ENCODE measurements around the gene C17orf107. TPM values are rescaled to one million over a fixed set of nuclear protein-coding genes. Genes with fewer than 3 reads are reported as not detected.

C17orf107 gene
- total RNA-seq, 1 experiment from 2014 or later = 0.36 TPM

GRCh38 chr17:4858068-4858881 lies 41.1 kb upstream of the C17orf107 start:
- Histone ChIP-seq H3K4me1 (ENCODE audit: insufficient read depth, low read length) (peaks cover 16% of the 10 kb centered on the region), H3K9me3 (ENCODE audit: low read length) (no peaks in the 10 kb centered on the region), H3K9ac (ENCODE audit: low read length) (no peak overlapping the region), H3K4me2 (ENCODE audit: low read length) (peak overlapping the region; percentile 55), H3K27ac (ENCODE audit: low read length) (peak overlapping the region; percentile 48), H3K4me3 (ENCODE audit: low read length) (no peak overlapping the region), H3F3A (ENCODE audit: low read length, unreplicated experiment) (no peaks in the 10 kb centered on the region), H3K9me2 (replicated peaks; ENCODE audit: low read length) (no peaks in the 10 kb centered on the region), H4K20me1 (ENCODE audit: low read length) (no peaks in the 10 kb centered on the region), H3K27me3 (ENCODE audit: low read length) (no peaks in the 10 kb centered on the region), H2AFZ (ENCODE audit: low read length) (no peak overlapping the region), H3K36me3 (ENCODE audit: low read depth, low read length) (peaks cover 6% of the 10 kb centered on the region; the same call in 1 of the 2 replicates), H3K79me2 (ENCODE audit: low read length) (peaks cover 57% of the 10 kb centered on the region)
- intact Hi-C loops (cut with micrococcal nuclease) = no loop called here
- CTCF ChIA-PET = no interaction called here
- TF ChIP-seq EZH2 (IDR thresholded peaks at IDR 0.05; ENCODE audit: low read length, unreplicated experiment) (no peak), EZH2phosphoT487 (IDR thresholded peaks at IDR 0.05; ENCODE audit: borderline replicate concordance, low read length) (no peak)
- TF ChIP-seq, protein P1, sequence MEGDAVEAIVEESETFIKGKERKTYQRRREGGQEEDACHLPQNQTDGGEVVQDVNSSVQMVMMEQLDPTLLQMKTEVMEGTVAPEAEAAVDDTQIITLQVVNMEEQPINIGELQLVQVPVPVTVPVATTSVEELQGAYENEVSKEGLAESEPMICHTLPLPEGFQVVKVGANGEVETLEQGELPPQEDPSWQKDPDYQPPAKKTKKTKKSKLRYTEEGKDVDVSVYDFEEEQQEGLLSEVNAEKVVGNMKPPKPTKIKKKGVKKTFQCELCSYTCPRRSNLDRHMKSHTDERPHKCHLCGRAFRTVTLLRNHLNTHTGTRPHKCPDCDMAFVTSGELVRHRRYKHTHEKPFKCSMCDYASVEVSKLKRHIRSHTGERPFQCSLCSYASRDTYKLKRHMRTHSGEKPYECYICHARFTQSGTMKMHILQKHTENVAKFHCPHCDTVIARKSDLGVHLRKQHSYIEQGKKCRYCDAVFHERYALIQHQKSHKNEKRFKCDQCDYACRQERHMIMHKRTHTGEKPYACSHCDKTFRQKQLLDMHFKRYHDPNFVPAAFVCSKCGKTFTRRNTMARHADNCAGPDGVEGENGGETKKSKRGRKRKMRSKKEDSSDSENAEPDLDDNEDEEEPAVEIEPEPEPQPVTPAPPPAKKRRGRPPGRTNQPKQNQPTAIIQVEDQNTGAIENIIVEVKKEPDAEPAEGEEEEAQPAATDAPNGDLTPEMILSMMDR (conservative IDR thresholded peaks at IDR 0.05; ENCODE audit: low read depth, low read length) = no peak
- no TSS peak for BruUV-seq (replicated peaks)
- DNase-seq (peak; percentile 21), ATAC-seq (peak; percentile 52; the same call in 1 of the 2 replicates)
- POLR2A ChIA-PET (ENCODE audit: unreplicated experiment) = interaction anchor here (0.5 kb wide), 1 partner anchor 10 kb away, joined by 4 read pairs; no protein-coding TSS in a partner anchor

- H3K27me3 ChIP-seq (ENCODE audit: low read length) = no peaks in the 10 kb centered on the region
- peak; percentile 83 for ATAC-seq
- TF ChIP-seq EZH2 (IDR thresholded peaks at IDR 0.05; ENCODE audit: low read length, unreplicated experiment) (no peak), EZH2phosphoT487 (IDR thresholded peaks at IDR 0.05; ENCODE audit: borderline replicate concordance, low read length) (no peak)
- TF ChIP-seq, protein P1 (conservative IDR thresholded peaks at IDR 0.05; ENCODE audit: low read depth, low read length) = no peak
- no peak overlapping the region for H3K9ac ChIP-seq (ENCODE audit: low read length)
- H3K4me3 ChIP-seq (ENCODE audit: low read length) = no peak overlapping the region
- H3K27ac ChIP-seq (ENCODE audit: low read length) = peak overlapping the region; percentile 48
- H2AFZ ChIP-seq (ENCODE audit: low read length) = no peak overlapping the region
- no peaks in the 10 kb centered on the region for H3K9me3 ChIP-seq (ENCODE audit: low read length)
- peak overlapping the region; percentile 55 for H3K4me2 ChIP-seq (ENCODE audit: low read length)
- POLR2A ChIA-PET (ENCODE audit: unreplicated experiment) = no interaction called here
- no TSS peak for BruUV-seq (replicated peaks)
- peaks cover 6% of the 10 kb centered on the region; the same call in 1 of the 2 replicates for H3K36me3 ChIP-seq (ENCODE audit: low read depth, low read length)
- peaks cover 16% of the 10 kb centered on the region for H3K4me1 ChIP-seq (ENCODE audit: insufficient read depth, low read length)
- CTCF ChIA-PET = no interaction called here
- peak; percentile 63 for DNase-seq
- no peaks in the 10 kb centered on the region for H3F3A ChIP-seq (ENCODE audit: low read length, unreplicated experiment)
- intact Hi-C loops (cut with micrococcal nuclease) = no loop called here
- no peaks in the 10 kb centered on the region for H3K9me2 ChIP-seq (replicated peaks; ENCODE audit: low read length)
- no peaks in the 10 kb centered on the region for H4K20me1 ChIP-seq (ENCODE audit: low read length)
- peaks cover 51% of the 10 kb centered on the region for H3K79me2 ChIP-seq (ENCODE audit: low read length)
Observed at GRCh38 chr17:4858882-4859260, 40.5 kb upstream of the C17orf107 start.

All from PC-3 (cell line).